ENCODE data around the gene SHC2.

Gene SHC2

GRCh38 chr19:444677-445210 lies 16.1 kb downstream of the SHC2 start:
- Histone ChIP-seq H3K79me2 (ENCODE audit: insufficient read depth, low read length) (no peaks in the 10 kb centered on the region), H3F3A (ENCODE audit: low read depth) (no peaks in the 10 kb centered on the region), H3K9me3 (ENCODE audit: insufficient read depth, low read depth, low read length) (peaks cover 10% of the 10 kb centered on the region; the same call in 1 of the 2 replicates), H2AFZ (ENCODE audit: low read length) (no peak overlapping the region), H3K4me1 (ENCODE audit: insufficient read depth, low read length, poor library complexity, severe bottlenecking) (no peaks in the 10 kb centered on the region), H3K9ac (ENCODE audit: low read depth, low read length, poor library complexity, severe bottlenecking) (no peak overlapping the region), H3K4me2 (ENCODE audit: low read depth, low read length, poor library complexity, severe bottlenecking) (no peak overlapping the region), H4K20me1 (ENCODE audit: insufficient read depth, low read length, poor library complexity, severe bottlenecking) (no peaks in the 10 kb centered on the region), H3K36me3 (ENCODE audit: insufficient read depth, low read length) (no peaks in the 10 kb centered on the region), H3K9me2 (replicated peaks; ENCODE audit: low read depth, low read length) (no peaks in the 10 kb centered on the region), H3K4me3 (ENCODE audit: low read length, poor library complexity, severe bottlenecking) (no peak overlapping the region), H3K27me3 (ENCODE audit: insufficient read depth, low read length, poor library complexity, severe bottlenecking) (no peaks in the 10 kb centered on the region)
- no peak for TF ChIP-seq EZH2phosphoT487 (IDR thresholded peaks at IDR 0.05; ENCODE audit: borderline replicate concordance)
- TF ChIP-seq CTCF (conservative IDR thresholded peaks at IDR 0.05; ENCODE audit: low read length), result no peak

GRCh38 chr19:443005-443404 lies 17.8 kb downstream of the SHC2 start:
- TF ChIP-seq EZH2phosphoT487 (IDR thresholded peaks at IDR 0.05; ENCODE audit: borderline replicate concordance), result no peak
- TF ChIP-seq CTCF (conservative IDR thresholded peaks at IDR 0.05; ENCODE audit: low read length), result no peak

GRCh38 chr19:442085-442484 lies 18.7 kb downstream of the SHC2 start:
- H3K9me2 ChIP-seq (replicated peaks; ENCODE audit: low read depth, low read length), result no peaks in the 10 kb centered on the region
- no peak overlapping the region for H2AFZ ChIP-seq (ENCODE audit: low read length)
- TF ChIP-seq EZH2phosphoT487 (IDR thresholded peaks at IDR 0.05; ENCODE audit: borderline replicate concordance), result no peak
- no peak for TF ChIP-seq CTCF (conservative IDR thresholded peaks at IDR 0.05; ENCODE audit: low read length)
- no peak overlapping the region for H3K9ac ChIP-seq (ENCODE audit: low read depth, low read length, poor library complexity, severe bottlenecking)
- no peaks in the 10 kb centered on the region for H3K36me3 ChIP-seq (ENCODE audit: insufficient read depth, low read length)
- no peak overlapping the region for H3K4me3 ChIP-seq (ENCODE audit: low read length, poor library complexity, severe bottlenecking)
- H3K4me2 ChIP-seq (ENCODE audit: low read depth, low read length, poor library complexity, severe bottlenecking), result no peak overlapping the region
- no peaks in the 10 kb centered on the region for H3F3A ChIP-seq (ENCODE audit: low read depth)
- H3K79me2 ChIP-seq (ENCODE audit: insufficient read depth, low read length), result no peaks in the 10 kb centered on the region
- peaks cover 9% of the 10 kb centered on the region; the same call in 1 of the 2 replicates for H3K9me3 ChIP-seq (ENCODE audit: insufficient read depth, low read depth, low read length)
- no peaks in the 10 kb centered on the region for H4K20me1 ChIP-seq (ENCODE audit: insufficient read depth, low read length, poor library complexity, severe bottlenecking)
- no peaks in the 10 kb centered on the region for H3K27me3 ChIP-seq (ENCODE audit: insufficient read depth, low read length, poor library complexity, severe bottlenecking)
- no peaks in the 10 kb centered on the region for H3K4me1 ChIP-seq (ENCODE audit: insufficient read depth, low read length, poor library complexity, severe bottlenecking)

More at GRCh38 chr19:443005-443404, 17.8 kb downstream of the SHC2 start:
- Histone ChIP-seq H2AFZ (ENCODE audit: low read length) (no peak overlapping the region), H3K79me2 (ENCODE audit: insufficient read depth, low read length) (no peaks in the 10 kb centered on the region), H3F3A (ENCODE audit: low read depth) (no peaks in the 10 kb centered on the region), H3K9me3 (ENCODE audit: insufficient read depth, low read depth, low read length) (peaks cover 9% of the 10 kb centered on the region; the same call in 1 of the 2 replicates), H3K9me2 (replicated peaks; ENCODE audit: low read depth, low read length) (no peaks in the 10 kb centered on the region), H3K27me3 (ENCODE audit: insufficient read depth, low read length, poor library complexity, severe bottlenecking) (no peaks in the 10 kb centered on the region), H3K9ac (ENCODE audit: low read depth, low read length, poor library complexity, severe bottlenecking) (no peak overlapping the region), H3K4me2 (ENCODE audit: low read depth, low read length, poor library complexity, severe bottlenecking) (no peak overlapping the region), H4K20me1 (ENCODE audit: insufficient read depth, low read length, poor library complexity, severe bottlenecking) (no peaks in the 10 kb centered on the region), H3K4me1 (ENCODE audit: insufficient read depth, low read length, poor library complexity, severe bottlenecking) (no peaks in the 10 kb centered on the region), H3K36me3 (ENCODE audit: insufficient read depth, low read length) (no peaks in the 10 kb centered on the region), H3K4me3 (ENCODE audit: low read length, poor library complexity, severe bottlenecking) (no peak overlapping the region)

All from Loucy (cell line).